Fibroblast of peridontal ligament (primary cell): ENCODE data around the gene AFF3.
A peak's percentile ranks its signal among the peaks of the same experiment; 100 is the strongest.

Experiments
- DNase-seq: peaks from one replicate; pipeline ENCODE4 v3.0.0-alpha.2; 2010; ENCODE audit errors: extremely low read depth

Gene AFF3

GRCh38 chr2:99888617-99889016 lies 253.8 kb downstream of the AFF3 start:
- DNase-seq: no peak

- no peak for DNase-seq
Measured at GRCh38 chr2:99886418-99886817, 256.0 kb downstream of the AFF3 start.

- no peak for DNase-seq
Measured at GRCh38 chr2:99883358-99883757, 259.0 kb downstream of the AFF3 start.

DNA sequence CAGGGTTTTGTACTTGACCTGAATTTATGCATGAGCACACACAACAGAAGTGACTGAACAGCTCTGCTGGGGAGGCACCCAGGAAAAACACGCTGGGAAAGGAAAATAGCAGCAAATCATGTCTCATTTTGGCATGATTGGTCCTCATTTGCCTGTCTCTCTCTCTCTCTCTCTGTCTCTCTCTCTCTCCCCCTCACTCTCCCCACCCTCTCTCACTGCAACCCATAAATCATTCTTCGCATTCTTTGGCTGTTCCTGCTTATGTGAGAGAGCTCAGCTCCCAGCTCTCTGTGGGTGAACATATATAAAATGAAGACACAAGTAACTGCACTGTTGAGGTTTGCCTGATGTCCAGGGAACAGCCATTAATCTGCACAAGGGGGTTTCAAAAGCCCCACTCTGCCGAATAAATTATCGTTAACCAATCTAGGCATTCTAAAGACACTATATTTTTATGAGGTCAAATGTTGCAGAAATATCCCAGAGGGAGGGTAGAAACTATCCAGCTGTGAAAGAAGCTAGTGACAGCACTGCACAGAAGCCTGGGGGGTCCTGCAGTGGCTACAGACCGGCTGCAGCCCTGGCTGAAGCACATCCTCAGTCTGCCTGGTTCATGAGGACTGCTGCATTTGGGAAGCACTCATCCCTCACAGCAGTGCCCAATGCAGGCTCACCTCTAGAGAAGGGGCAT lies 260.3 kb downstream of the AFF3 start:
- peak; percentile 85 for DNase-seq

DNA sequence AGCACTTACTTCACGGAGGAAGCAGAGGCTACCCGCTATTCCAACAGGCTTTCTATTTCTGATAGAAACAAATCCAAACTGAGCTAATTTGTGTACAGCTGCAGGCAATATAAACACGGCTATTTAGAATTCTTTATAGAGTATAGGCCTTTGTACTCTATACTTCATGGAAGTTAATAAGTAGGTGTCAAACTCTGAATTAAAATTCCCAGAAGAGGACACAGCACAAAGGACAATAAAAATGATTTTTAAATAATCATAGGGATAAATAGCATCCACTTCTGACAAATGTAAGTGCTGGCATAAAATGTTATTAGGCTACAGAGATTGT lies 261.5 kb downstream of the AFF3 start:
- no peak for DNase-seq

DNA sequence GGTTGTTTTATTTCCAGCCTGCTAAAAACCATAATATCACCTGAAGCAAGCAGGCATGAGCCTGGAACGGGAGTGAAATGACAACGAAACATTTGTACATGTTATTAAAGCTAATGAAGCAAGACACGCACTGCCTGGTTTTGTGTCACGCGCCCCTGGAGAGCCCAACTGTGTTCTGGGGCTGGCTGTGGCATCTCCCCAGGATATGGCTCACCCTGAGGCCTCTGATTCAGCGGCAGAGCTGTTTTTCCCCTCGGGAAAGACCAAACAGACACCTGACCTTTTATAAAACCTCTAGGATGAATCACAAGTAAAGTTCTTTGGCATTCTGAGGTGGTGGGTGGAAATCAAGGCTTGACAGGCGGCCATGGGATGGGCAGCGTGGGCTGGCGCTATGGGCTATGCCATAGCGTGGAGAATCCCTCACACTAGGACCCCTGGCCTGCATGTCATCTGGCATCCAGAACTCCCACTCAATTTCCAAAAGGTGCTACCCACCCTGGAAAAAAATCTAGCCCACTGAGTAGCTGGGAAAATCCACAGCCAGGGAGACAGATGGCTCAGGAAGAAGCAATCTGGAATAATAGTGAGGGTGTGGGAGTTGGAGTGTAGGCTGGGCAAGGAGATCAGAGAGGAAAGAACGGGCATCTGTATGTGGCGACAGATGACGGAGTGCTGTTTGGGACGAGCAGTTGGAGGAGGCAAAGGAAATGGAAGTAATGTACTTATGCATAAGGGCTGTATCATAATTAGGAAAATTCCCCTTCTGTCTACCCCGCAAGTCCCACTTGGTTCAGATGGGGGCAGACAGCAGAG lies 262.0 kb downstream of the AFF3 start:
- peak; percentile 29 for DNase-seq

DNA sequence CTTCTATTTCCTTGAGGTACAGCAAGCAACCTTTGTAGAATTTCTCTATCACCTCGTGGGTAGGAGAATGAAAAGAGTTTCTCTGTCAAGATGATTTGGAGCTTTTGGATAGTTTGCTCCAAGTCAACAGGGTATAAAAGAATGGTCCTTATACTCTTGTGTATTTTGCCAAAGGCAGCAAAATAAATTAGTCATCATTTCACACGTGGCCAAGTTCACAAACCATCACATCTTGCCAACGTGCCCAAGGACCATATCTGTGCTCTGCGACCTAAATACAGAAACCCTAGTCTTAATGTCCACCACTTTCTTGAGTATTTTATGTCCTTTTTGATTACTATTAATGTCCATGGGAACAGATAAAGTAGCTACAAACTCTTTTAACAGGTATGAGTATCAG lies 262.9 kb downstream of the AFF3 start:
- no peak for DNase-seq

DNA sequence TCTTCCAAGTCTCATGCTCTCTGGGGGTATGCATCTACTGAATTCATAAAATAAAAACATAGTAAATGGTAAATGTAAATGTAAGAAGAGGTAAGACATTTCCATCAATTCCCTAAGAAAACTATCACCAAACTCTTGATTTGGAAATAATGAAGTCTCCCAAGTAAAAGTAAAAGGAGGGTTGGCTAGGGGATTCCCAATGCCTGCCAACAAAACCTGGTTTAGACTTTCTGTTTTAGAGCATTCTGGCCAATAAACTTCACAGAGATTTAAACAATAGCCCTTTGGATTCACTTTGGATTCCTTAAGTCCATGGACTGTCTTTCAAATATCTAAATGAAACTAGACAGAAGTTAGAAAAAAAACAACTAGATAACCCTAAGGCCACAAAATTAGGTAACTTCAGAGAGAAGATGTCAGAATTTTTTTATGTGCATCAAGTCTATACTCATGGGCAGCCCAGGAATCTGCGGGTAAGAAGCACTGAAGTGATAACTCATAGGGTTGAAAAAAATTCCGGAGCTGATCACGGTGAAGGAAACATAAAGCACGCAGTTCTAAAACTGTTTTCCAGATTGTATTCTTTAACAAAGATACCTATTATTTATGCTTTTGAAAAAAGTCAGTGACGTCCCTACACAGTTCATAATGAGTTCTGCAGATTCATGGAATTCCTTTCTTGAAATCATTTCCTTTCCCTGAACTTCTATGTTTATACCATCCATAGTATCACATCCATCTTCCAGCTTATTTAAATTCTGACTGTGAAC lies 263.6 kb downstream of the AFF3 start:
- peak; percentile 57 for DNase-seq

GRCh38 chr2:99877963-99878362 lies 264.4 kb downstream of the AFF3 start:
- no peak for DNase-seq

- no peak for DNase-seq
Measured at GRCh38 chr2:99876956-99877355, 265.4 kb downstream of the AFF3 start.

GRCh38 chr2:99875627-99876201 lies 266.7 kb downstream of the AFF3 start:
- DNase-seq: no peak

- no peak for DNase-seq
Measured at GRCh38 chr2:99868260-99868659, 274.1 kb downstream of the AFF3 start.

DNA sequence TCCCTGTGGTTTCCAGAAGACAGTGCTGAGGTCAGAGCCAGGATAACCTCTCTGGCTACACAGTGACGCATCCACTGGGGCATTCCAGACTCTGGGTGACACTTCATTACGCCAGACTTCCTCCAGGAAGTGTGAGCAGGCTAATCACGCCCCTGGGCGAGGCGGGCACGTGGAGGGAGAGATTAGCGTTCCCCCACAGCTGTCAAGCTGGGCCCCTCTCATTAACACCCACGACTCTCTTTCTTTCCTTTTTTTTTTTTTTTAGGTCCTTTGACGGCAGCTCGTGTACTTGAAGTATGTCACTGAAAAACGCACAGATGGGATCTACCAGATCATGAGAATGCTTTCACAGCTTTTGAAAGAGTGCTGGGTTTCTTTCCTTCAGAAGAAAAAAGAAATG lies 274.6 kb downstream of the AFF3 start:
- no peak for DNase-seq

DNA sequence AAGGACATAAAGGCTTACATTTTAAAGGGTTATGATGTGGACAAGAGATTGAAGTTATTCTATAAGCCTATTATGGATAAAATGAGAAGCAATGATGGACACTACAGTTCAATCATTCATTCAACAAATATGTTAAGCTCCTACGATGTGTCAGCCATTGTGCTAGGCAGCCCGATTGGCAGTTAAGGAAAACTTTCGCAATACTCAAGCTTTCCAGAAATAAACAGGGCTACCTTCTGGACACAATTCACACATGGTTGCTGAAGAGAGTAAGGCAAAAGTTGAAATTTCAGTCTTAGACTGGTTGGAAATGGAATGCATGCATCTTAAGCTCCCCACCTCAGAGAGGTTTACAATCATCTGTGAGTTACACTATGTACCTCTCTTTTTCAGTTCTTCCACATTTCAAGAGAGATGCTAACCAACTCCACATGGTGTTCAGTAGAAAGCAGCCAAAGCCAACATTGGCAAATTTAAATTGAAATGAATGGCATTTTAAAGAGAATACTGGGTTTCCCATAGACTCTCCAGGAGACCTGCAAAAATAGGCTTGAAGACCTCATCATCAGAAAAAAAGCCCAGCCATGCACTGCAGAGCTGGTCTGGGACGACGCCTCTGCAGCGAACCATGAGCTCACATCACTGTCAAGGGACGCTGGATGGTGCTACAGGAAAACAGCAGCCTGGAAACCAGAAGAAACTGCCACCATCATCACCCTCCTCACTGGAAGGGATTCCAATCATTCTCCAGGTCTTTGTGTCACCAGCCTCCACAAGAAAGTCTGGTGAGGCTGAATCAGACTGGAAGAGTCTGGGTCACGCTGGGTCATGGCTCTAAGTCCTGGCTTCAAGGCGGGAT lies 276.3 kb downstream of the AFF3 start:
- DNase-seq: peak; percentile 85

- DNase-seq: peak; percentile 84
Measured at GRCh38 chr2:99864561-99865553, 277.5 kb downstream of the AFF3 start.

DNA sequence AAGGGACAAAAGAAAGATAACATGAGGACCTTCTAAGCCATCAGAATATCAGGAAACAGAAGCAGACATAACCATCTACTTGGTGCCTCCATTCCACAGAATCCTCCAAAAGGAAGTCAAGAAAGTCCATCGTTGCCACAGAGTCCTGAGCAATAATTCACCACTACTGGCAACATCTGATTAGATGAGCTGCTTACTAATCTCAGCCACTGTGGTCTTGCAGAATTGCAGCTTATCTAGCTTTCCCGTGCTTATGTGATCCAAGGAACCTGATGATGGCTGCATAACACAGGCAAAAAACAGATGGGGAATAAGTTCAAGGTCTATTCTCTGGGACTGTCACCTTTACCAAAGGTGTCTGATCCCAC lies 278.5 kb downstream of the AFF3 start:
- DNase-seq: no peak

DNA sequence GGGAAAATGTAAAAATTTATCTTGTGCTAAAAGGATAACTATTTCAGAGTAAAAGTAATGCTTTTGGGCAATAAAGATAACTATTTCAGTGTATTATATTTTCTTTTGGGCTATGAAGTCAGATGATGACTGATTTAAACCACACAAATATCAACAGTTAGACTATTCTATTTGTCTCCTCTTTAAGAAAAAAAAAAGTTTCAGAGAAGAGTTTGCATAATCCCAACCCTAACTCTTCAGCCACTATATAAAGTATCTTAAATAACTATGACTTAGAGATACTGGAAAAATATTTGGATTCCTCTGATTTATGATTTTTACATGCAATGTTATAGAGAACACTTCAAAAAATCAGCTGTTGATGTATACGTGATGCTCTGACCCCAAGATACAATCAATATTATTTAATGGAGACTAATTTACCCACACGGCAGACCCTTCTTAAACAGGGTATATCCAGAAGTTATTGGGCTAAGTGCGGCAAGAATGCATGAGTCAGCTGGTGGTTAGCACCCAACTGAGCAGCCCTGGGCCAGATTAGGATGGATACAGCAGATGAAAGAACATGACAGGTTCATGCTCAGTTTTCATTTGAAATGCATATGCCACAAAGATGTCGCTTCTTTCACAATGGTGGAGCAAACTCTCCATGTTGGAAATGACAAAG lies 279.0 kb downstream of the AFF3 start:
- no peak for DNase-seq

GRCh38 chr2:99862566-99862965 lies 279.8 kb downstream of the AFF3 start:
- DNase-seq: no peak

GRCh38 chr2:99861376-99861760 lies 281.0 kb downstream of the AFF3 start:
- peak; percentile 62 for DNase-seq
